H4 (cell line): ENCODE data around the gene MATCAP1. TPM values are rescaled to one million over a fixed set of nuclear protein-coding genes. Genes with fewer than 3 reads are reported as not detected.

Experiments used
- DNase-seq: peaks from one replicate; pipeline ENCODE4 v3.0.0-alpha.2; 2015; ENCODE audit warnings: low spot score
- total RNA-seq: library from RNA; depleted of rRNA; stranded (reverse); fragments of >200 nt; shearing (Covaris generic); gene quantifications from 2 replicates; pipeline ENCODE4 v1.2.3, GENCODE V29; 2014

MATCAP1 gene
- total RNA-seq, 1 experiment from 2014 or later, result 3.5 TPM

GRCh38 chr16:67173808-67174705 lies 9.7 kb downstream of the MATCAP1 start:
- DNase-seq, result peak; percentile 94

GRCh38 chr16:67173323-67173722 lies 10.4 kb downstream of the MATCAP1 start:
- DNase-seq, result no peak

- no peak for DNase-seq
Observed at GRCh38 chr16:67170949-67171649, 12.7 kb downstream of the MATCAP1 start.

- DNase-seq, result peak; percentile 81
Observed at GRCh38 chr16:67170168-67170948, 13.4 kb downstream of the MATCAP1 start, which contains the start of gene NOL3. NOL3 (plus strand) TSS chr16:67170538.

GRCh38 chr16:67169642-67170167 lies 14.1 kb downstream of the MATCAP1 start:
- DNase-seq, result no peak

GRCh38 chr16:67169011-67169451 lies 14.7 kb downstream of the MATCAP1 start:
- no peak for DNase-seq

GRCh38 chr16:67167588-67167987 lies 16.2 kb downstream of the MATCAP1 start:
- no peak for DNase-seq

- DNase-seq, result no peak
Observed at GRCh38 chr16:67166598-67167168, 17.1 kb downstream of the MATCAP1 start.

GRCh38 chr16:67166110-67166547 lies 17.6 kb downstream of the MATCAP1 start:
- no peak for DNase-seq

- DNase-seq, result no peak
Observed at GRCh38 chr16:67165121-67166078, 18.4 kb downstream of the MATCAP1 start.

- no peak for DNase-seq
Observed at GRCh38 chr16:67164599-67165061, 19.1 kb downstream of the MATCAP1 start, which contains the start of gene HSF4. HSF4 (plus strand) TSS chr16:67164745; CDS start chr16:67164812, 67 bp downstream.

- DNase-seq, result no peak
Observed at GRCh38 chr16:67163999-67164558, 19.7 kb downstream of the MATCAP1 start.

GRCh38 chr16:67163164-67163998 lies 20.4 kb downstream of the MATCAP1 start:
- no peak for DNase-seq

GRCh38 chr16:67162506-67163163 lies 21.1 kb downstream of the MATCAP1 start:
- no peak for DNase-seq

- DNase-seq, result no peak
Observed at GRCh38 chr16:67161595-67162058, 22.1 kb downstream of the MATCAP1 start.

- DNase-seq, result peak; percentile 26
Observed at GRCh38 chr16:67158637-67159600, 24.8 kb downstream of the MATCAP1 start.
